Hepatocyte (in vitro differentiated cells): Measurements from ENCODE around the gene CSMD2.

Experiments
- CTCF ChIP-seq: fragments of 200-600 bp; sonication (generic); IDR thresholded peaks from 2 replicates; pipeline ENCODE4 v1.5.1; 2016; ENCODE audit warnings: antibody characterized with exemption, mild to moderate bottlenecking; ENCODE audit not compliant: poor library complexity
- EZH2 ChIP-seq: fragments of 200-600 bp; sonication (generic); IDR thresholded peaks from 2 replicates; pipeline ENCODE4 v1.6.1; 2016; ENCODE audit warnings: antibody characterized with exemption, mild to moderate bottlenecking, borderline replicate concordance

GRCh38 chr1:33583567-33583966, 581.5 kb downstream of the CSMD2 start:
- TF ChIP-seq CTCF (no peak), EZH2 (no peak)
